OCI-M1 (cell line): Measurements from ENCODE around the gene C8A.
A peak's percentile ranks its signal among the peaks of the same experiment; 100 is the strongest.

Experiments used
- DNase-seq: peaks from one replicate; lab custom pipeline; 2025; lab: John Stamatoyannopoulos, UW

The C8A gene

DNA sequence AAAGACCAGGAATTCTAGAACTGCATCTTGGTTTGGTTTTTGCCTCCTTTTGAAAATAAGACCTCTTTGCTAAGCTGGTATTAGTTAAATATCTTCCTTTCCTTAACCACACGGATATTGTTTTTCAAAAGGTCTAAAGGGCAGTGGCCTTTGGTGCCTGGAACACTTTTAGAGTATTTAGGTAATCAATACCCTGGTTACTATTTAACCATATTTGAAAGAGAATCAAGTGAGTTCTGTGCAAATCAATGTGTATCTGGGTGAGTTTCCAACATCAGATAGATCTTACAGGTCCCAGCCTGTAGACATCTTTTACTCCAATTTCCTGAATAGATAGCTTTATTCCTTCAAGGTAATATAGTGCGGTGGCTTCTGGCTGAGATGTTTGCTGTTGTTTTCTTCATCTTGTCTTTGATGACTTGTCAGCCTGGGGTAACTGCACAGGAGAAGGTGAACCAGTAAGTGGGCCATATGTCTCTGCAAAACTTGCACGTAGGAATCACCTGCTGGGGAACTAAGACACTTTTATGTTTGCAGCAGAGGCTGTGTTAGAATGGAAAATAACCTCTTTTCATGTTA lies at the start of gene C8A:
C8A (plus strand) TSS at position 277 of the 579 bp plus-strand sequence; CDS start at position 382, 105 bp downstream.
- no peak for DNase-seq

DNA sequence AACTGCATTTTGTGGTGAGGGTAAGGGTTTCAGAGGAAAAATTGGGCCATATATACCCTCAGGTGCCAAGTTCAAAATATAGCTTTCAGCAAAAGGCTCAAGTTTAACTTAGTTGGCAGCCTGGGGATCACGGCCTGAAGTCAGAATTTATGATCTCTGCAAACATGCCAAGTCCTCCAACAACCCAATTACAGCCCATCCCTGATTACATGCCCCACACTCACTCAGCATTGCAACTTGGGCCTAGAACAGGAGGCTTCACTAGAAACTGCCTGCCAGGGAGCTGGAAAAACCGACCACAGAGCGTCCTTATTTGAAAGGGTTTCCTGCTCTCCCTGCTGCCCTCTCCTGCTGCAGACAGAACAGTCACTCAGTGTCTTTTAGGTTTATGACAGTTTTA lies 47.8 kb upstream of the C8A start:
- DNase-seq, result no peak

DNA sequence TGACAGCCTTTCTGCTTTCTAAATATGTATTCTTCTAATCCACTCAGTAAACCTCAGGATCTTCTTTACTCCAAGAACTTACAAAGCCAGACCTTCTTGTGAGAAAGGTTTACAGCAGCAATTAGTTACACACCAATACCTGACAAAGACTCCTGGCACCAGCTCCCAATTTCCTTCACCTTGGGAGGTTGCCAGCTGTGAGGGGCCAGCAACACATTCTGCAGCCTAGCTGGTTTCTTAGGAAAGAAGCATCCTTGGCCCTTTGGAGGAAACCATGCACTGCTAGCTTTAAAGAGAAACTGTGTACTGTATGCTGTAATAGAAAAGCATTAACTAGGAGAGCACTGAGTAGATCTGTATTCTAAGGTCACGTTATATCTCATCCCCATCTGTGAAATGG lies 46.2 kb upstream of the C8A start:
- DNase-seq, result no peak

- no peak for DNase-seq
These were observed 43.3 kb upstream of the C8A start for GRCh38 chr1:56811331-56811730.

- DNase-seq, result no peak
These were observed 40.4 kb upstream of the C8A start for GRCh38 chr1:56814205-56814604.

DNA sequence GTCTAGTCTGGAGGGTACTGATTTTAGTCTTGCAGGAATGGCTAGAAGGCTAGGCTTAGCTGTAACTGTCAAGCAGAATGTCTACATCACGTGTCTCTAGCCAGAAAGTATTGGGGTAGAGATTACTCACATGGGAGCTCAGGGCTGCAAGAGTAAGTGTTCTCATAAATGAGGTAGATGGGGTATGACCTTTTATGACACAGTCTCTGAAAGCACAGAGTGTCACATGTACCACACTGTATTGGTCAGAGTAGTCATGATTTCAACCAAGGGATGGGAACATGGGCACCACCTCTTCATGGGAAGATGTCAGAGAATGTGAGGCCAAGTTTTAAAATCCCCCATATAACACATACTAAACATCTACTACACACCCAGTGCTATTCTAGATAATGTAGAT lies 38.3 kb upstream of the C8A start:
- no peak for DNase-seq

GRCh38 chr1:56816909-56817308 lies 37.7 kb upstream of the C8A start:
- no peak for DNase-seq

GRCh38 chr1:56817716-56818463 lies 36.7 kb upstream of the C8A start:
- DNase-seq, result no peak

GRCh38 chr1:56819387-56819899 lies 35.2 kb upstream of the C8A start, which contains the start of gene FYB2:
Gene FYB2 (minus strand): TSS chr1:56819404. CDS start chr1:56819290, 114 bp downstream.
- no peak for DNase-seq

GRCh38 chr1:56820755-56821461 lies 33.7 kb upstream of the C8A start:
- DNase-seq, result peak; percentile 84

DNA sequence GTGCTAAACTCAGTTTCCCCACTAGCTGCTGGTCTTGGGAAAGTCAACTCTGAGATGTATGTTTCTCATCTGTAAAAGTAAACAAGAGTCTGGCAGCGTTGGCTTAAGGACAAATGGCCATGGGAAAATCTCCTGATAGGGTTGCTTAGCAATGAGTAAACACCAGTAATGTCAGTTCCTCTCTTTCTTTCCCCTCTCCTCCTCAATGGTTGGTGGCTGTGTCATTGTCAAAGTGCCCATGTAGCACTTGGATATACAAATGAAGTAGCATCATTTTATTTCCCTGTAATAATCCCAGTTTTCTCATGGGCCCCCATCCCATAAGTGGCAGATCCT lies 33.2 kb upstream of the C8A start:
- peak; percentile 38 for DNase-seq

GRCh38 chr1:56824271-56824670 lies 30.3 kb upstream of the C8A start:
- no peak for DNase-seq

DNA sequence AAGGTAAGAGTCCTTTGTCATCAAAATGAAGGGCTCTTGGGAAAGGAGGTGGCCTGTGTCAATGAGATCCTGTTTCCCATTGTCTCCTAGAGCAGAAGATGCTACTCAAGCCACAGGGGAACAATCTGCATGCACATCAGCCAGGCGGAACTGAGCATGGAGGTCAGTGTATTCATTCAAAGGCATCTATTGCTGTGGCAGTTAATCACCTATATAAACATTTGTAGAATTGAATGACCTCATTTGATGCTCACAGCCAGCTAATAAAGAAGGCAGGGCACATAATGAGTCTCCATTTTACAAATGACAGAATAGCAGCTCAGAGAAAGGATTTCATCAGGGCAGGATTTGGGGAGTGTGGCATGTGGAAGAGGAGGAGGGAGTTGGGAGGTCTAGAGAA lies 29.7 kb upstream of the C8A start:
- DNase-seq, result no peak

DNA sequence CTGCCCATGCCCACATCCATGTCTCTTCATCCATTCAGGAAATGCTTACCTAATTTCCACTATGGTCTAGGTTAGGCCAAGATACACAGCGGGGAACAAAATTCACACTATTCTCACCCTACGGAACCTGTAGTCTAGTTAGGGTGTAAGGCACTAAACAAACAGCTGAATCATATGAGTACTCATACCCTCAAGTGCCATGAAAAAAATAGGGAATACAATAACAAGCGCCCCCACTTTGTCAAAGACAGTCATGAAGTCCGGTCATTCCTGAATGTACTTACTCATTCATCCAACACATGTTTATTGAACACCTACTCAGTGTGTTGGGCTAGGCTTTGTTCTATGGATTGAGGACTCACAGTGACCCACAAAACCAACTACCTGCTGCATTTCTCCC lies 29.2 kb upstream of the C8A start:
- no peak for DNase-seq

- DNase-seq, result no peak
These were observed 26.9 kb upstream of the C8A start for GRCh38 chr1:56827711-56828110.

DNA sequence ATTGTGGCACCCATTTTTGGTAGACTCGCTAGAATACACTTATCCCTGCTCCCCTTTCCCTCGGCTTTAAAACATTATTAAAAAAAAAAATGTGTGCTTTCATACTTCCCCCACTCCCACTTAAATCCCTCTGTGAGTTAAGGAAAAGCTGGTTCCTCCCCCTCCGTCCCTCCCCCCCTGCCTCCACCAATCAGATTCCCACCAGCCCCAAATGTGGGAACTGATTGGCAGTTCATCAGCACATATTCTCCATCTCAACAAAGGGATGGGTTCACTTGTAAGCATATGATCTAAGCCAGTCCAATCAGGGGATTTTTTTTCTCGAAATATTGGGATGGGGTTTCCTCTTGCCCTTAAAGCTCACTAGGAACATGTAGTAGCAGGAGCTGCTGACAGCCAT lies 24.5 kb upstream of the C8A start:
- no peak for DNase-seq

GRCh38 chr1:56831871-56832693 lies 22.5 kb upstream of the C8A start:
- DNase-seq, result peak; percentile 85

GRCh38 chr1:56833088-56833487 lies 21.5 kb upstream of the C8A start:
- peak; percentile 13 for DNase-seq

DNA sequence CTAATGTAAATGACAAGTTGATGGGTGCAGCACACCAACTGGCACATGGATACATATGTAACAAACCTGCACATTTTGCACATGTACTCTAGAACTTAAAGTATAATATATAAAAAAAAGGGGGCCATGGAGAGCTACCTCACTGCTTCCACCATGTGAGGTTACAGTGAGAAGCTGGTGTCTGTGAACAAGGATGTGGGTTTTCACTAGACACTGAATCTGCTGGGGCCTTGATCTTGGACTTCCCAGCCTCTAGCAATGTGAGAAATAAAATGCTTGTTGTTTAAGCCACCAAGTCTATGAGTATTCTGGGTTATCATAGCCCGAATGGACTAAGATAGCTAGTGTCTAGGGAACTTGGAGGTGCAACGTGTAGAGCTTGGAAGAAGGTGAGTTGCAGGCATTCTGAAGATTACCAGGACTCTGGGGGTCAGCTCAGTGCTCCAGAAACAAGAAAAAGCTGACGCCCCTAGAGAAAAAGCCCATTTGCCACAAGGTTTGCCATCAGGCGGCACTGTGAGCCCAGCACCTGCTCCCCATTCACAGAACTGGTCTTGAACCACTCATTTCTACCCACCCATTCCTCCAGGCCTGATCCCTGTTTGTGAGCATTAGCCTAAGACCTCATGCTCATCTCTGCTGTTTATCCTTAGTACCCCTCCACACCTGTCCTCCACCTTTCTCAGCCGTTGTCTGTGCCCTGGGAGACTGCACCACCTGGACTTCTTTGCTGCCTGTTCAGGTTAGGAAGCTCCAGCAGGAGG lies 20.3 kb upstream of the C8A start:
- DNase-seq, result no peak

- no peak for DNase-seq
These were observed 18.9 kb upstream of the C8A start for GRCh38 chr1:56835657-56836056.

- no peak for DNase-seq
These were observed 18.2 kb upstream of the C8A start for GRCh38 chr1:56836359-56836758.
